Measurements from ENCODE around the gene BANK1.

BANK1 gene

DNA sequence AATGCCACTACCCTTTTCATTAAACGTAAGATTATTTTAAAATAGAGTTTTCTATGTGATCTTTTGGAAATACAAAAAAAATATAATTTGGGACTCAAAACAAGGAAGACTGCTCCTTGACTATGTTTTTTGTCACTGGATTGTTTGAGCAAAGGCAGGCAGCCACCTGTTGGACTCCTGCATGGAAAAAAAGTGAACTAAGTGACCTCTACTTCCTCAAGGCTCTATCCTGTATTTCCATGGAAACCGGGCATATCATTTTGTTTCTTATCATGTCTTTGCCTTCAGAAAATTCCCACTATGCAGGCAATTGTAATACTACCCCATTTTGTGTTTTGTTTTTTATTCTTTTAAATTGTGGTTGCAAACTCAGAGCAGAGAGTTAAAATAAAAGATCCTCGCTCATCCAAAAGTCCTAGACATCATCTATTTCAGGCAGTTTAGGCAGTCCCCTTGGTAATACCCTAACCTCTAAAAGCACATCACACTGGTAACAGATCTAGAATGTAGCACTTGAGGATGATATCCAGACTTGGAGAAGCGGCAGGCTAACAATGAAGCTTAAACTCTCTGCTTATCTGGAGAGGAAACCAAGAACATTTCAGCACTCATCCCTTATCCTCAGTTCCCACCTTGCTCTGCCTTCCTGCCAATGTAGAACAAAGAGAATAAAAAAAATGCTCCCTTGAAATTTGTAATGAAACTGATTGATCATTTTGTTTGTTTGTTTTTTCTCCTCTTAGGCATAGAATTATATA is 165.7 kb downstream of the BANK1 start:
- Histone ChIP-seq H2BK120ac (ENCODE audit: low read depth, low read length) (no peak overlapping the region), H3K23ac (ENCODE audit: low read depth, low read length, poor library complexity) (no peak overlapping the region), H4K91ac (ENCODE audit: low read depth, low read length, poor library complexity) (no peak overlapping the region), H4K8ac (ENCODE audit: low read depth, low read length) (no peak overlapping the region), H2BK15ac (ENCODE audit: low read length) (no peak overlapping the region), H3K79me1 (ENCODE audit: low read depth, low read length) (no peaks in the 10 kb centered on the region), H3K18ac (ENCODE audit: low read length) (no peak overlapping the region), H3K4ac (ENCODE audit: low read length) (no peak overlapping the region), H3K4me3 (ENCODE audit: low read length in 2 of 2) (no peak overlapping the region), H3K9me3 (replicated peaks in 1 of 2; ENCODE audit: control insufficient read depth in 2 of 2, insufficient read depth in 1 of 2, low read depth in 1 of 2, low read length in 2 of 2) (no peaks in the 10 kb centered on the region), H3K27me3 (ENCODE audit: control insufficient read depth in 3 of 3, insufficient read depth in 3 of 3, low read depth in 1 of 3, low read length in 3 of 3) (no peaks in the 10 kb centered on the region), H3K27ac (replicated peaks; ENCODE audit: low read length) (no peak overlapping the region), H2AFZ (ENCODE audit: low read length) (no peak overlapping the region), H3K14ac (ENCODE audit: low read length) (no peak overlapping the region), H3K4me1 (ENCODE audit: control insufficient read depth in 2 of 2, insufficient read depth in 1 of 2, low read depth in 1 of 2, low read length in 2 of 2) (peaks cover 9 to 29% of the 10 kb centered on the region in 2 donors), H2BK12ac (ENCODE audit: low read length) (no peak overlapping the region), H2BK5ac (ENCODE audit: low read length) (no peak overlapping the region), H3K36me3 (replicated peaks in 1 of 2; ENCODE audit: control insufficient read depth in 2 of 2, insufficient read depth in 2 of 2, low read length in 2 of 2) (no peaks in the 10 kb centered on the region), H3K9ac (ENCODE audit: low read depth, low read length, poor library complexity) (no peak overlapping the region), H2AK5ac (ENCODE audit: low read depth, low read length) (no peak overlapping the region), H3K4me2 (ENCODE audit: insufficient read depth, low read length, poor library complexity, severe bottlenecking) (no peak overlapping the region)
- no CpG with 5 or more reads among the region's 4 CpGs for WGBS, 2 donors (ENCODE audit: extremely low coverage in 2 of 2, insufficient read length in 2 of 2, insufficient replicate concordance in 1 of 2)
- DNase-seq (ENCODE audit: low spot score): no peak

DNA sequence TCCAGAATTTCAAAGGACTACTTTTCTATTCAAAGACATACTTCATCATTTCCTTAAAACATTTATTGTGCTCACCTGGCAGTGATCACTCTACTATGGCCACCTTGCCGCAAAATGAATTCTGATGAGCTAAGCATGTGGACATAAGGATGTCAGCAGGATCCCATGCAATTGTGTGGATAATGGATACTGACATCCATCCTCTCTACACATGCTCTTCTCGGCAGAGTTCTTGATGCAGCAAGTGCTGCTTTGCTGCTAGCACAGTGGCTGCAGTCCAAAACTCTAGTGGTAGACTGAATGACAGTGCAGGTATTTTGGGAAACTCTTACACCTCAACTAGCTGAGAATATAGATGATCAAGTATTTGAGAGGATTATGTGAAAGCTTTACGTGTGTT is 168.0 kb downstream of the BANK1 start:
- Histone ChIP-seq H3K18ac (ENCODE audit: low read length) (no peak overlapping the region), H3K27me3 (ENCODE audit: control insufficient read depth in 3 of 3, insufficient read depth in 3 of 3, low read depth in 1 of 3, low read length in 3 of 3) (no peaks in the 10 kb centered on the region), H3K4me3 (ENCODE audit: low read length in 2 of 2) (no peak overlapping the region), H3K27ac (replicated peaks; ENCODE audit: low read length) (no peak overlapping the region), H2AFZ (ENCODE audit: low read length) (no peak overlapping the region), H3K14ac (ENCODE audit: low read length) (no peak overlapping the region), H3K9ac (ENCODE audit: low read depth, low read length, poor library complexity) (no peak overlapping the region), H3K79me1 (ENCODE audit: low read depth, low read length) (no peaks in the 10 kb centered on the region), H3K23ac (ENCODE audit: low read depth, low read length, poor library complexity) (no peak overlapping the region), H4K91ac (ENCODE audit: low read depth, low read length, poor library complexity) (no peak overlapping the region), H2AK5ac (ENCODE audit: low read depth, low read length) (no peak overlapping the region), H2BK5ac (ENCODE audit: low read length) (no peak overlapping the region), H3K4ac (ENCODE audit: low read length) (no peak overlapping the region), H2BK12ac (ENCODE audit: low read length) (no peak overlapping the region), H2BK120ac (ENCODE audit: low read depth, low read length) (no peak overlapping the region), H4K8ac (ENCODE audit: low read depth, low read length) (no peak overlapping the region), H3K4me1 (ENCODE audit: control insufficient read depth in 2 of 2, insufficient read depth in 1 of 2, low read depth in 1 of 2, low read length in 2 of 2) (peaks cover 9 to 24% of the 10 kb centered on the region in 2 donors), H2BK15ac (ENCODE audit: low read length) (no peak overlapping the region), H3K9me3 (replicated peaks in 1 of 2; ENCODE audit: control insufficient read depth in 2 of 2, insufficient read depth in 1 of 2, low read depth in 1 of 2, low read length in 2 of 2) (no peaks in the 10 kb centered on the region), H3K36me3 (replicated peaks in 1 of 2; ENCODE audit: control insufficient read depth in 2 of 2, insufficient read depth in 2 of 2, low read length in 2 of 2) (no peaks in the 10 kb centered on the region), H3K4me2 (ENCODE audit: insufficient read depth, low read length, poor library complexity, severe bottlenecking) (no peak overlapping the region)
- DNase-seq (ENCODE audit: low spot score): no peak
- no CpG with 5 or more reads among the region's 3 CpGs for WGBS, 2 donors (ENCODE audit: extremely low coverage in 2 of 2, insufficient read length in 2 of 2, insufficient replicate concordance in 1 of 2)

DNA sequence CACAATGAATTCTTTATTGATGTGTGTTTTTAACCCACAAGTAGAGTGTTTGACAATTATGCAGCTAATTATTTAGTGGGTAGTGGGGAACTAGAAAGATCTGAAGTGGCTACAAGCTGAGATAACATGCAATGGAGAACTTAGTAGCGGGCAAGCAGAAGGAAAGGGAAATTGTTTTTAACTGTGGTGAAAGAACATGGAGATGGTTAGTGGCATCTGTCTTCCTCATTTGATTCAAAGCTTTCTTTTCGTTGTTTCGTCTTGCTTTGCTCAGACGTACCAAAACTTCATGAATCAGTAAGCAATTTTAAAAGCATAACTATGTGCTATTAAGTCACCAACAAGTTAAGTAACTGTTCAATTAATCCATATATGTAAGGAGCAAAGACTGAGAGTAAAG is 169.9 kb downstream of the BANK1 start:
- no peak overlapping the region for H2AK5ac ChIP-seq (ENCODE audit: low read depth, low read length)
- no peak overlapping the region for H3K4ac ChIP-seq (ENCODE audit: low read length)
- no peaks in the 10 kb centered on the region for H3K9me3 ChIP-seq (replicated peaks in 1 of 2; ENCODE audit: control insufficient read depth in 2 of 2, insufficient read depth in 1 of 2, low read depth in 1 of 2, low read length in 2 of 2)
- H2BK5ac ChIP-seq (ENCODE audit: low read length): no peak overlapping the region
- H3K14ac ChIP-seq (ENCODE audit: low read length): no peak overlapping the region
- no peak overlapping the region for H4K91ac ChIP-seq (ENCODE audit: low read depth, low read length, poor library complexity)
- WGBS, 2 donors (ENCODE audit: extremely low coverage in 2 of 2, insufficient read length in 2 of 2, insufficient replicate concordance in 1 of 2): no CpG with 5 or more reads among the region's 4 CpGs
- H3K18ac ChIP-seq (ENCODE audit: low read length): no peak overlapping the region
- H3K27me3 ChIP-seq (ENCODE audit: control insufficient read depth in 3 of 3, insufficient read depth in 3 of 3, low read depth in 1 of 3, low read length in 3 of 3): no peaks in the 10 kb centered on the region
- DNase-seq (ENCODE audit: low spot score): no peak
- H2AFZ ChIP-seq (ENCODE audit: low read length): peak overlapping the region; percentile 19
- H3K4me1 ChIP-seq (ENCODE audit: control insufficient read depth in 2 of 2, insufficient read depth in 1 of 2, low read depth in 1 of 2, low read length in 2 of 2): peaks cover 4 to 7% of the 10 kb centered on the region in 2 donors
- no peak overlapping the region for H2BK15ac ChIP-seq (ENCODE audit: low read length)
- H3K27ac ChIP-seq (replicated peaks; ENCODE audit: low read length): no peak overlapping the region
- H3K79me1 ChIP-seq (ENCODE audit: low read depth, low read length): no peaks in the 10 kb centered on the region
- no peak overlapping the region for H3K23ac ChIP-seq (ENCODE audit: low read depth, low read length, poor library complexity)
- H3K4me3 ChIP-seq (ENCODE audit: low read length in 2 of 2): no peak overlapping the region
- no peak overlapping the region for H2BK120ac ChIP-seq (ENCODE audit: low read depth, low read length)
- H3K36me3 ChIP-seq (replicated peaks in 1 of 2; ENCODE audit: control insufficient read depth in 2 of 2, insufficient read depth in 2 of 2, low read length in 2 of 2): no peaks in the 10 kb centered on the region
- no peak overlapping the region for H4K8ac ChIP-seq (ENCODE audit: low read depth, low read length)
- no peak overlapping the region for H2BK12ac ChIP-seq (ENCODE audit: low read length)
- H3K4me2 ChIP-seq (ENCODE audit: insufficient read depth, low read length, poor library complexity, severe bottlenecking): no peak overlapping the region
- no peak overlapping the region for H3K9ac ChIP-seq (ENCODE audit: low read depth, low read length, poor library complexity)

DNA sequence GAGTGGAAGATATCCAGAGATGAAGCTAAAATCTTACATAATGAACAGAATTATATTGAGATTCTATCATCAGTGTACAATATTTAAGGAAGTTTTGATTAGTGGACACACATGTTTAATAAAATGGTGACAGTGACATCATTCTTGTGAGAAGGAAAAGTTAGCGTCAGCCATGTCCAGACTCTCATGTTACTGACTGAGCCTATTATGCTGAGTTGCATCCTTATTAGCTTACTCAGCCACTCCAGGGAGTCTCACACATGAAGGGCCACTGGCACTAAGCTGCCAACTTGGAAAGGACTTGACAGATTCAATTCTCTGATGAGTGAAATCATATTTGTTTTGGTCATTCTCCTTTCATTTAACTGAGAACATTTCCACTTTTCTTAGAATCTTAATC is 170.6 kb downstream of the BANK1 start:
- H3K14ac ChIP-seq (ENCODE audit: low read length): no peak overlapping the region
- H2BK12ac ChIP-seq (ENCODE audit: low read length): no peak overlapping the region
- H3K79me1 ChIP-seq (ENCODE audit: low read depth, low read length): no peaks in the 10 kb centered on the region
- H3K18ac ChIP-seq (ENCODE audit: low read length): no peak overlapping the region
- H4K91ac ChIP-seq (ENCODE audit: low read depth, low read length, poor library complexity): no peak overlapping the region
- no peak overlapping the region for H3K27ac ChIP-seq (replicated peaks; ENCODE audit: low read length)
- no peaks in the 10 kb centered on the region for H3K27me3 ChIP-seq (ENCODE audit: control insufficient read depth in 3 of 3, insufficient read depth in 3 of 3, low read depth in 1 of 3, low read length in 3 of 3)
- H3K36me3 ChIP-seq (replicated peaks in 1 of 2; ENCODE audit: control insufficient read depth in 2 of 2, insufficient read depth in 2 of 2, low read length in 2 of 2): no peaks in the 10 kb centered on the region
- H3K4me1 ChIP-seq (ENCODE audit: control insufficient read depth in 2 of 2, insufficient read depth in 1 of 2, low read depth in 1 of 2, low read length in 2 of 2): peaks cover 2% of the 10 kb centered on the region in 2 donors
- H2AFZ ChIP-seq (ENCODE audit: low read length): no peak overlapping the region
- no peak overlapping the region for H2BK5ac ChIP-seq (ENCODE audit: low read length)
- H2AK5ac ChIP-seq (ENCODE audit: low read depth, low read length): no peak overlapping the region
- H3K23ac ChIP-seq (ENCODE audit: low read depth, low read length, poor library complexity): no peak overlapping the region
- H2BK120ac ChIP-seq (ENCODE audit: low read depth, low read length): no peak overlapping the region
- no peak overlapping the region for H3K4me3 ChIP-seq (ENCODE audit: low read length in 2 of 2)
- no peak overlapping the region for H3K9ac ChIP-seq (ENCODE audit: low read depth, low read length, poor library complexity)
- H3K4ac ChIP-seq (ENCODE audit: low read length): no peak overlapping the region
- no peak overlapping the region for H3K4me2 ChIP-seq (ENCODE audit: insufficient read depth, low read length, poor library complexity, severe bottlenecking)
- no peak overlapping the region for H4K8ac ChIP-seq (ENCODE audit: low read depth, low read length)
- no peaks in the 10 kb centered on the region for H3K9me3 ChIP-seq (replicated peaks in 1 of 2; ENCODE audit: control insufficient read depth in 2 of 2, insufficient read depth in 1 of 2, low read depth in 1 of 2, low read length in 2 of 2)
- H2BK15ac ChIP-seq (ENCODE audit: low read length): no peak overlapping the region
- no CpG with 5 or more reads among the region's 1 CpG for WGBS, 2 donors (ENCODE audit: extremely low coverage in 2 of 2, insufficient read length in 2 of 2, insufficient replicate concordance in 1 of 2)
- DNase-seq (ENCODE audit: low spot score): no peak

All from neuronal stem cell (in vitro differentiated cells).